LHCN-M2 (cell line): Measurements from ENCODE around the gene ZNF441. TPM values are rescaled to one million over a fixed set of nuclear protein-coding genes. Genes with fewer than 3 reads are reported as not detected.
"Not testable (repeated sequence)": the region's sequence is repeated elsewhere in the genome, so short reads cannot be mapped to it uniquely, and the experiment has no call there.

Experiments used
- DNase-seq: peaks from one replicate; pipeline ENCODE4 v3.0.0-alpha.2; 2012; ENCODE audit warnings: low read depth
- polyA plus RNA-seq: library from polyadenylated mRNA; unstranded; fragments of >200 nt; gene quantifications from one replicate; pipeline ENCODE4 v1.2.1, GENCODE V29; 2012; ENCODE audit warnings: missing spikeins
- total RNA-seq: library from RNA; depleted of rRNA; stranded (reverse); fragments of >200 nt; gene quantifications from 2 replicates; pipeline ENCODE4 v1.2.3, GENCODE V29; 2014; rRNA removed

Gene ZNF441
- 5.4 and 7.1 TPM in 2 replicates for total RNA-seq
- polyA plus RNA-seq = 1.6 TPM

DNA sequence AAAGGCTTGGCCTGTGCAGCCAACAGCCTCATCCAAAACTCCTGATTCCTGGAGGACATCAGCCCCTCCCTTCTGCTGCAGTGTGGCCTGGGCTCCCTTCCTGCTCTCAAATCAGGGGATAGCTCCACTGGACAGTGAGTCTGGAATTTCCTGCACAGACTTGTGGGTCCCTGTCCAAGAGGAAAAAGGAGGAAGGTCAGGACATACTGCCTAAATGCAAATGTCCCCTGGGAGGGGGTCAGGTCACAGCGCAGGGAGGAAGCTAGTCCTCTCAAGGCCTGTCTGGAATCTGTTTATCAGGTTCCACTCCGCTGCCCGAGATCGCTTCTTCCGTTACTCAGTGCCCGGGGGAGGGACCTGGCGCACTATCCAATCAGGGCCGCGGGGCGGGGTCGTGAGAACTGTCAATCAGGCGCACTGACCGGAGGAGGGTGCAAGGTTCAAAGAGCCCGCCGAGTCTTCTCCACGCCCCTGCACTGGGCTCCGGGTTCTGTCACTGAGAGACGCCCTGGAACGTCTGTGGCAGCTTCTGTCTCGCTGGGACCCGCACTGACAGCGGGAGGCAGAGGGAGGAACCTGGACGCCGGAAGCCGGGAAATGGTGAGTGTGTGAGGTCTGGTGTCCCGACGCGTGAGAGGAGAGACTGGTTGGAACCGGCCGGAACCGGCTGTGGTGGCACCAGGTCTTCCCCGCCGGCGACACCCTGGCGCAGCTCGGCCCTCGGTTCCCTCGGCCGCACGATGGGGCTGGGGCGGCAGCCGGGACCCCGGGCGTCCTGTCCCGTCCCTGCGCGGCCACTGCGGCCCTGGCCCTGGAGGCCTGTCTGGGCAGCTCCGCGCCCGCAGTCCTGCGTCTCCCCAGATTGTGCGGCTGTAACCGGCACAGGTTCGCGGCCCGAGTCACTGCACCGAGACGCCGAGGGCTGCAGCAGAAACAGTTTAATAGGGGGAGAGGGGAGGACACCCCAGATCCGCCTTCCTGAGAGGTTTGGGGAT, at the start of gene ZNF441:
Gene ZNF441, plus strand, starts transcription at position 404 of the 995 bp plus-strand sequence. Its CDS starts 194 bp downstream, at position 598.
- DNase-seq = peak; percentile 94

DNA sequence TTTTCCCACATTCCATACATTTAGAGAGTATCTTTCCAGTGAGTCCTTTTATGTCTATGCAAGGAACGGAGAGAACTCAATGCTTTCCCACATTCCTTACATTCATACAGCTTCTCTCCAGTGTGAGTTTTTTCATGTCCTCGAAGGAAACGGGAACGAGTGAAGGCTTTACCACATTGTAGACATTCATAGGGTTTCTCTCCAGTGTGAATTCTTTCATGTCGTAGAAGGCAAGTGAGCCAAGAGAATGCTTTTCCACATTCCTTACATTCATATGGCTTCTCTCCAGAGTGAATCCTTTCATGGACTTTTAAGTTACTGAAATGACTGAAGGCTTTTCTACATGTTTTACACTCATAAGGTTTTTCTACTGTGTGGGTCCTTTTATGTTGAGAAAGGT, 45.1 kb upstream of the ZNF441 start:
- no peak for DNase-seq

DNA sequence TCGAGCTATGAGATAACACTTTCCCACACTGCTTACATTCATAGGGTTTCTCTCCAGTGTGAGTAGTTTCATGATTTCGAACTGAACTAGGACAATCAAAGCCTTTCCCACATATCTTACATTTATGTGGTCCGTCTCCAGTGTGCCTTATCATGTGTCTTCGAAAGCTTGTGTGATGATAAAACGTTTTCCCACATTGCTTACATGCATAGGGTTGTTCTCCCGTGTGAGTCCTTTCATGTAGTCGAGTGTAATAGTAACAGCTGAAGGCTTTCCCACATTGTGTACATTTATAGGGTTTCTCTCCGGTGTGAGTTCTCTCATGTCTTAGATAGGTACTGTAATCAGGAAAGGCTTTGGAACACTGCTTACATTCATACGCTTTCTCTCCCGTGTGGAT, 44.4 kb upstream of the ZNF441 start:
- no peak for DNase-seq

DNA sequence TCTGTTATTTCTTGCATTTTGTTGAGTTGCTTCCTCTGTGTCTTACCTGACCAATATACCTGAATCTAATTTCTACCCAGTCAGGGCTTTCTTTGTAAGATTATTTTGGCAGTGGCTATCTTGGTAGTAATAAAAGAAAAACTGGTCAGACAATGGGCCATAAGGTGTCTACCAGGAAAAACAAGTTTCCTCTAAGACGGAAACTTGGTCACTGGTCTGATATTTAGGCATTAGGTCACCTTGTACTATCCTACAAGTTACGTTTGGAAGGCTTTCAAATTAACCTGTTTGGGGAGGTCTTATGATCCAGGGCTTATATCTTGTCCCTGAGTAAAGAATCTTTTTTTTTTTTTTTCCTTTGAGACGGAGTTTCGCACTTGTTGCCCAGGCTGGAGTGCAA, 37.2 kb upstream of the ZNF441 start:
- DNase-seq = no peak

DNA sequence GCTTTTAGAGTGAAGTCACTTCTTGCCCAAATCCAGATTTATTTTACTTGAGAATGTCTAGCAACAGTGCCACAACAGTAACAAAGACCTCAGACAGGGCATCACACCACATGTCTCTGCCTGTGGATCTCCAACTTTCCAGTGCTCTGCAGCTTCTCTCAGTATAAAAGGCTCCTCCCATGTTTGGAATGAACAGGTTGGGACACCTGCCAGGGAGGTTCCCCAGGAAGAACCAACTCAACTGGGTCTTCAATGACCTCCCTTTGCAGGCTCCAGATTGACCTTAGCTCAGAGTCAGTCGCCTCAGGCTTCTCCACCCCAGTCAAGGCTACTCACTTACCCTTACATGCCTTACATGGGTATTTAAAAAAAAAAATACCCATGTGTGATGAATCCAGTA, 31.4 kb upstream of the ZNF441 start:
- no peak for DNase-seq

DNA sequence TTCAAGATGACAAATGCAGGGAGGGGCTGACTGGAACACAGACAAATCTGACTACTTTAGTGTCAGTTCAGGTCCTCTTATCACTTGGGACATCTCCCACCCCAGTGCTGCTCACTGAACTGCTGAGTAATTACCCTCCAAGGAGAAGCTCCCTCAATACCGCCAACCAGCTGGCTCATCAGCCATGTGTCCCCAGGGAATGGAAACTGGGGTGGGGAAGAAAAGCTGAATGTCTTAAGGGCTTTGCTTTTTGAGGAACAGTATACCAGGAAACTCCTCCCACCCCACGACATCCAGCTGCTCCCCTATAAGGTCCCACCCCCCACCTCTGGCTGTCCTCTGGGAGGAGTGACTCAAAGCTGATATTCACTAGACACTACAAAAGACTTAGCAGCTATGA, 30.1 kb upstream of the ZNF441 start:
- DNase-seq = peak; percentile 82

DNA sequence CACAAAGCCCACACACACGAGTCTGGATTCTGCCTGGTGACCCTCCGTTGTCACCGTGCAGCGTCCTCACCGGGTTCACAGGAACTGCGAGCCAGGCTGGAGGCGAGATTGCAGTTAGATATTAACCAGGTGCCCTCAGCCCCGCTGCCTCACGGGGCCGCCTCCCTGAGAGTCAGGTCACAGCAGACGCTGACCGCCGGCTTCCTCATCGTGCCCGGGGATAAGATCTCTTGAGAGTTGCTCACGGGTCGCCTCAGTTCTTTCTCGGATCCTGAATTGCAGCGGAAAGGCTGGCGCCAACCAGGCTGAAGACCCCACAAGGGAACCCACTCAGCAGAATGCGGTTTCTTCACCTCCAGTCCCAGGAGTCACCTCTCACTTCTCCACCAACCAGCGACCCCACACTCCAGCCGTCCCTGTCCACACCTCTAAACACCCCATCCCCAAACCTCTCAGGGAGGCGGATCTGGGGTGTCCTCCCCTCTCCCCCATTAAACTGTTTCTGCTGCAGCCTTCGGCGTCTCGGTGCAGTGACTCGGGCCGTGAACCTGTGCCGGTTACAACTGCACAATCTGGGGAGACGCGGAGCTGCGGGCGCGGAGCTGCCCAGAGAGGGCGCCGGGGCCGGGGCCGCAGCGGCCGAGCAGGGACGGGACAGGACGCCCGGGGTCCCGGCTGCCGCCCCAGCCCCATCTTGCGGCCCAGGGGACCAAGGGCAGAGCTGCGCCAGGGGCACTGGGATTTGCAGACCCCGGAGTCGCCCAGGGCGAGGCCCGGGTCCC, 28.6 kb upstream of the ZNF441 start:
- peak; percentile 28 for DNase-seq

DNA sequence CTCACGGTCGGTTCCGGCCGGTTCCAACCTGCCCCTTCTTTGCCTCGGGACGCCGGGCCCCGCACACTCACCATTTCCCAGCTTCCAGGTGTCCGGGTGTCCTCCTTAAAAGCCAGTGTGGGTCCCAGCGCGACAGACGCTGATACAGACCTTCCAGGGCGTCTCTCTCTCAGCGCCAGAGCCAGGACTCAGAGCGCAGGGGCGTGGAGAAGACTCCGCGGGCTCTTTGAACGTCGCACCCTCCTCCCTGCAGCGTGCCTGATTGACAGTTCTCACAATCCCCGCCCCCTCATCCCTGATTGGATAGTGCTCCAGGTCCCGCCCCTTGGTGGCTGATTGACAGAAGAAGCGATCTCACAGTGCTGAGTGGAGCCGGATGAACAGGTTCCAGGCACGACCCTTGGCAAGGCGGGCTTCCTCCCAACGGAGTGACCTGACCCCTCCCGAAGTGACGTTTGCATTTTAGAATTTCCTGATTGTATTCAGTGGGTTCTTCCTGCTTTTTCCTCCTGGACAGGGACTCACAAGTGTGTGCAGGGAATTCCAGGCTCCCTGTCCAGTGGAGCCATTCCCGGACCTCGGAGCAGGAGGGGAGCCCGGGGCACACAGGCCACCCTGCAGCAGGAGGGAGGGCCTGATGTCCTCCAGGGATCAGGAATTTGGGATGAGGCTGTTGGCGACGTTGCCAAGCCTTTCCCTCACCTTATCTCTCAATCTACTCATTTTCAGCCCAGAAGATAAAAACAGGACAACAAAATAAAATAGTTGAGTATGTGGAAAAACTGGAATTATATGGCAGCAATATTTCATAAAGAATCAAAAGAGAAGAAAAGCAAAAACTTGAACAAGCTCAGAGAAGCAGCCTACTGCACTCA, 27.8 kb upstream of the ZNF441 start, which contains the start of gene ZNF823:
Gene ZNF823, minus strand, starts transcription at position 201 of the 875 bp plus-strand sequence. Its CDS starts 127 bp downstream, at position 74.
- DNase-seq = peak; percentile 98

DNA sequence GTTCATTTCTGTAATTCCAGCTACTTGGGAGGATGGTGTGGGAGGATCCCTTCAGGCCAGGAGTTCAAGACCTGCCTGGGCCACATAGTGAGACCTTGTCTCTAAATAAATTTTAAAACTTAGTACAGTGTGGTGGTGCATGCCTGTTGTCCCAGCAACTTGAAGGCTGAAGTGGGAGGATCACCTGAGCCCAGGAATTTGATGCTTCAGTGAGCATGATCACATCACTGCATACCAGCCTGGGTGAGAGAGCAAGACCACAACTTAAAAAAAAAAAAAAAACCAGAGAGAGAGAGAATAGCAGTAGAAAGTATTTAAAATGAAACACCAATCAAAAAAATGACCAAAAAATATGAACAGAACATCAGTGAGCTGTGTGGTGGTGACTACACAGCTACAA, 20.9 kb upstream of the ZNF441 start:
- DNase-seq = no peak

DNA sequence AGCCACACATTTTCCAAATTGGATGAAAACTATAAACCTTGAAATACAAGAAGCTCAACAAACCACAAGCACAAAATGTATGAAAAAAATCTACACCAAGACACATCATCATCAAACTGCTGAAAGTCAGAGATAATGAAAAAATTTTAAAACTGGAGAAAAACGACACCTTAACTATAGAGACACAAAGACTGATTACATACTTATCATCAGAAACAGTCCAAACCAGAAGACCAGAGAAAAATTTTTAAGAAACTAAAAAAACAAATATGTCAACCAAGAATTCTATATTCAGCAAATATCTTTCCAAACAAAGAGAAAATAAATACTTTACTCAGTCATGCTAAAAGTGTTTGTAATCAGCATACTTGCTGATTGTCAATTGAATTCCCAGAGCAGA, 19.5 kb upstream of the ZNF441 start:
- no peak for DNase-seq

DNA sequence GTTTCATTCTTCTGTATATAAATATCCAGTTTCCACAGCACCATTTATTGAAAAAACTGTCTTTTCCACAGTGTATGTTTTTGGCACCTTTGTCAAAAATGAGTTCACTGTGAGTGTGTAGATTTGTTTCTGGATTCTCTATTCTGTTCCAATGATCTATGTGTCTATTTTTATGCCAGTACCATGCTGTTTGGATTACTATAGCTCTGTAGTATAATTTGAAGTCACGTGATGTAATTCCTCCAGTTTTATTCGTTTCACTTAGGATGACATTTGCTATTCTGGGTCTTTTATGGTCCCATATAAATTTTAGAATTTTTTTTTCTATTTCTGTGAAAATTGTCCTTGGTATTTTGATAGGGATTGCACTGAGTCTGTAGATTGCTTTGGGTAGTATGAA, 17.0 kb upstream of the ZNF441 start:
- DNase-seq = no peak

DNA sequence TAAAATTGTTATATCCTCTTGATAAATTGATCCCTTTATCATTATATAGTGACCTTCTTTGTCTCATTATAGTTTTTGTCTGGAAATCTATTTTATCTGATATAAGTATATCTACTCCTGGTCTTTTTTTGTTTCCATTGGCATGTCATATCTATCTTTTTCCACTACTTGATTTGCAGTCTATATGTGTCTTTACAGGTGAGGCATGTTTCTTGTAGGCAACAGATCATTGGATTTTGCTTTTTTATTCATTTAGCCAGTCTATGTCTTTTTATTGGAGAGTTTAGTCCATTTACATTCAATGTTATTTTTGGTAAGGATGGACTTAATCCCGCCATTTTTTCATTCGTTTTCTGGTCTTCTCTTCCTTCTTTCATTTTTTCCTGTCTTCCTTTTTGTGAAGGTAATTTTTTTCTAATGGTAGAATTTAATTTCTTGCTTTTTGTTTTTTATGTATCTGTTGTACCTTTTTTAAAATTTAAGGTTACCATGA, 14.5 kb upstream of the ZNF441 start:
- no peak for DNase-seq

DNA sequence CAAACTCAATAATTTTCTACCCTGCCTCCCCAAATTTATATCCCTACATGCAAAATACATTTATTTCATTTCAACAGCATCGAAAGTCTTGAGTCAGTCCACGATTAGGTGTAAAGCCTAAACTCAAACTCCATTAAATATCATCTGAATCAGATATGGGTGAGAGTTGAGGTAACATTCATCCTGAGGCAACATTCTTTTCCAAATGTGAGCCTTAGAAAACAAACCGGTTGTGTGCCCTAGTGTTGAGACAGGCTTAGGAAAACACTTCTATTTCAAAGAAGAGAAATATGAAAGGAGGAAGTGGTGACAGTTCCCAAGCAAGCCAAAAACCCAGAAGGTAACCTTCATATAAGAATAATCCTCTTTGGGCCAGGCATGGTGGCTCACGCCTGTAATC, 12.1 kb upstream of the ZNF441 start:
- no peak for DNase-seq

DNA sequence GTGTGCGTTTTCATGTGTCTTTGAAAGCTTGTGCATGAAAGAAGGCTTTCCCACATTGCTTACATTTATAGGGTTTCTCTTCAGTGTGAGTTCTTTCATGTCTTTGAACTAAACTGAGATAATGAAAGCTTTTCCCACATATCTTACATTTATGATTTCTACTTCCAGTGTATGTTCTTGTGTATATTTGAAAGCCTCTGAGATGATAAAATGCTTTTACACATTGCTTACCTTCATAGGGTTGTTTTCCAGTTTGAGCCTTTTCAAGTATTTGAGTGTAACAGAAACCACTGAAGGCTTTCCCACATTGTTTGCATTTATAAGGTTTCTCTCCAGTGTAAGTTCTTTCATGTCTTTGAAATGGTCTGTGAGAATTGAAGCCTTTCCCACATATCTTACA, 9.8 kb upstream of the ZNF441 start:
- no peak for DNase-seq

DNA sequence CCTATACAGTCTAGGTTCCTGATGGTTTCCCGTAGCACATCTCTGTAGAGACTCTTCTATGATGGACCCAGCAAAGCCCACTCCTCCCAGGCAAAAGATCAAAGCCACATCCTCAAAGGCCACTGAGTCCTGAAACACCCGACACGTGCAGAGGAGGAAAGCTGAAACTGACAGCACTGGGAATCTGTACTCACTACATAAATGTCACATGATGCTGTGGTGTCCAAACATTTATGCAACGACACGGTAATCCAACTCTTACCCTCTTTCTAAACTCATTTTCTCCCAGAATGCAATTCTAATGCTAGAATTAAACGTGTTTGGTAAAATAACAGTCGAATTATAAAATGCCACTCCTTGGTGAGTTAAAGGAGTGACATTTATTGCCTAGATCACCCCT, 7.0 kb upstream of the ZNF441 start:
- DNase-seq = no peak

DNA sequence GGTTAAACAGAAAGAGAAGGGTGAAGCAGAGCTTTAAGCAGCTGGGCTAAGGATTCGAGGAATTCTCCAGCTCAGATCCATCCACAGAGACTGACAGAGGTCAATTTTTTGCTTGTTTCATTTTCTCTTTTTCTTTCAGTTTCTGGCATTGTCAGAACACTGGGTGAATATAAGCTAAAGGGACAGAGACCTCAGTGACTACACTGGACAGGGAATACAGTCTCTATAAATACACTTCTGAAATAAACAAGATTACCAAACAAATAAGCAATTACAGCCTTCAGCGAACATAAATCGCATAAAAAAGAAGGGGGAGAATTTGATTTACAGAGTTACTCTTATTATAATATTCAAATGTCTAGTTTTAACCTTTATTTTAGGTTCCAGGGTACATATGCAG, 3.7 kb upstream of the ZNF441 start:
- DNase-seq = no peak

DNA sequence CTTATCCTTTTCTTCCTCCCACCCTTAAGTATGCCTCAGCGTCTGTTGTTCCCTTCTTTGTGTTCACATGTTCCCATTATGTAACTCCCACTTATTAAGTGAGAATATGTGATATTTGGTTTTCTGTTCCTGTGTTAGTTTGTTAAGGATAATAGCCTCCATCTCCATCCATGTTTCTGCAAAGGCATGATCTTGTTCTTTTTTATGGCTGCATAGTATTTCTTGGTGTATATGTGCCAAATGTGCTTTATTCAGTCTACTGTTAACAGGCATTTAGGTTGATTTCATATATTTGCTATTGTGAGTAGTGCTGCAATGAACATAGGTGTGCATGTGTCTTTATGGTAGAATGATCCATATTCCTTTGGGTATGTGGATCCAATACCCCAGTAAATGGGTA, 3.2 kb upstream of the ZNF441 start:
- no peak for DNase-seq

DNA sequence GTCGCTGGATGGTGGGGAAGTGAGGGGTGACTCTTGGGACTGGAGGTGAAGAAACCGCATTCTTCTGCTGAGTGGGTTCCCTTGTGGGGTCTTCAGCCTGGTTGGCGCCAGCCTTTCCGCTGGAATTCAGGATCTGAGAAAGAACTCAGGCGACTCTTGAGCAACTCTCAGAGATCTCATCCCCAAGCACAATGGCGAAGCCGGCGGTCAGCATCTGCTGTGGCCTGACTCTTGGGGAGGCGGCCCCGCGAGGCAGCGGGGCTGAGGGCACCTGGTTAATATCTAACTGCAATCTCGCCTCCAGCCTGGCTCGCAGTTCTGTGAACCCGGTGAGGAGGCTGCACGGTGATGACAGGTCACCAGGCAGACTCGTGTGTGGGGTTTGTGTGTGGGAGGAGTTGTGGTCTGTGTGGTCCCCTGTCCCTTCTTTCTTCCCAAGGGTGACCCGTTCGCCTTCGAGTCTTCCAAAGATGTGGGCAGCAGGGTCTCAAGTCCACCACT, 883 bp downstream of the ZNF441 start:
- peak; percentile 43 for DNase-seq

DNA sequence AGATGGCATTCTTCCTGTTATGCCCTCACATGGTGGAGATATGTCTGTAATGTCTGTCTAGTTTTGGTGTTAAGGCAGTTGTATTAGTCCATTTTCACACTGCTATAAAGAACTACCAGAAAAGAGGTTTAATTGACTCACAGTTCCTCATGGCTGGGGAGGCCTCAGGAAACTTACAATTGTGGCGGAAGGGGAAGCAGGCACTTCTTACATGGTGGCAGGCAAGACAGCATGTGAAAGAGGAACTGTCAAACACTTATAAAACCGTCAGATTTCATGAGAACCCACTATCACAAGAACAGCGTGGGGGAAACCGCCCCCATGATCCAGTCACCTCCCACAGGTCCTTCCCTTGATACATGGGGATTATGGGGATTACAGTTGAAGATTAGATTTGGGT, 3.2 kb downstream of the ZNF441 start:
- no peak for DNase-seq

DNA sequence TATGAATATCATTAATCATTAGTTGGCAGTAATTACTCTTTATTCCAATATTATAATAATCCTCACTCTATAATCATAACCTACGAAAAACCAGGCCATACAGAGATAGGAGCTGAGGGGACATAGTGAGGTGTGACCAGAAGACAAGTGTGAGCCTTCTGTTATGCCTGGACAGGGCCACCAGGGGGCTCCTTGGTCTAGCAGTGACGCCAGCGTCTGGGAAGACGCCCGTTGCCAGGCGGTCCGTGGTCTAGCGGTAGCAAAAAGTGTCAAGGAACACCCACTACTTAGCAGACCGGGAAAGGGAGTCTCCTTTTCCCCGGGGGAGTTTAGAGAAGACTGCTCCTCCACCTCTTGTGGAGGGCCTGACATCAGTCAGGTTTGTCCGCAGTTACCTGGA, 4.7 kb downstream of the ZNF441 start:
- DNase-seq = not testable (repeated sequence)

DNA sequence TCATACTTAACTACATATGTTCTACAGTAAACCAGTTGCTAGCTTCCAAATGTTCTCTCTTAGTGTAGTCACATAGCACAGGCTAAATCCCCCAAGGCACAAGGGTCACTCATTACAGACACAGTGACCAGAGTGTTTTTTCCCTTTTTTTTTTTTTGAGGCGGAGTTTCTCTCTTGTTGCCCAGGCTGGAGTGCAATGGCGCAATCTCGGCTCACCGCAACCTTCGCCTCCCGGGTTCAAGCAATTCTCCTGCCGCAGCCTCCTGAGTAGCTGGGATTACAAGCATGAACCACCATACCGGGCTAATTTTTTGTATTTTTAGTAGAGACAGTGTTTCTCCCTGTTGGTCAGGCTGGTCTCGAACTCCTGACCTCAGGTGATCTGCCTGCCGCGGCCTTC, 9.9 kb downstream of the ZNF441 start:
- not testable (repeated sequence) for DNase-seq
